Measurements from ENCODE around the gene KPNB1.

The KPNB1 gene

DNA sequence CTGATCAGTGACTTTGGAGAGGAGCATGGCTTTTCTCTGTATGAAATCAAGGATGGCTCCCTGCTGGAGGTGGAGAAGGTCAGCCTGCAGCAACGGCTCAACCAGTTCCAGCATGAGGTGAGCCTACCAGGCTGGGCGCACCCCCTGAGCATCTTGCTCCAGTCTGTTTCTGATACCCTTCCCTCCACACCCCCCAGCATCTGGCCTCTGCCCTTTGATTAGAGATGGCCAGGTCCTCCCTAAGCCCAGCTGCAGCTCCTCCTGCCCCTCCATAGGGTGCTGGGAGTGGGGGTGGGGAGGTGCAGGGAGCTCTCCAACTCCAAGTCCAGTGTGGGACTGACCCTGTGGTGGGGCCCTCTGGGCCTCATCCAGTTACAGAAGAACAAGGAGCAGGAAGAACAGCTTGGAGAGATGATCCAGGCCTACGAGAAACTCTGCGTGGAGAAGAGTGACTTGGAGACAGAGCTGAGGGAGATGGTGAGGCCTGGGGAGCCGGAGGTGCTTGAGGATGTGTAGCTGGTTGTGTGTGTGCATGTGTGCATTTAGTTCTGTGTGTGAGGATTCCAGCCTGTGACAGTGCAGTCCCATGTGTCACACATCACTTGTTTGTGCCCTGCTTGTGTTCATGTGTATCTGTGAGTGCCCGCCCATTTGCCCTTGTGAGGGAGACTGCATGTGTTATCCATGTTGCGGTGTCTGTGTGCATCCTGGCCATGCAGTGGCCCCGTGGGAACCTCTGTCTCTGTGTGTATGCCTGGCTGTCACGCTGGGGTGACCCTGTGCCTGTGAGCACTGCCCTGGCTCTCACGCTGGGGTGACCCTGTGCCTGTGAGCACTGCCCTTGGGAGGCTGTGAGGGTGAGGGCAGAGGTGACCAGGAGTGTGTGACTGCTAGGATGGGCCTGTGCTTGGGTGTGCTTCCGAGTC lies 47.3 kb downstream of the KPNB1 start:
- ATAC-seq (no peak), DNase-seq (peak in 1 of 2 donors; percentile 19)
- peaks cover 85% of the 10 kb centered on the region for H3K4me1 Mint-ChIP-seq
- H3K27ac Mint-ChIP-seq: peak overlapping the region in 1 of 2 donors; percentile 84
- H3K27me3 Mint-ChIP-seq: no peaks in the 10 kb centered on the region
- H3K9me3 Mint-ChIP-seq: no peaks in the 10 kb centered on the region
- peak overlapping the region; percentile 95 to 98 for H3K4me3 Mint-ChIP-seq

DNA sequence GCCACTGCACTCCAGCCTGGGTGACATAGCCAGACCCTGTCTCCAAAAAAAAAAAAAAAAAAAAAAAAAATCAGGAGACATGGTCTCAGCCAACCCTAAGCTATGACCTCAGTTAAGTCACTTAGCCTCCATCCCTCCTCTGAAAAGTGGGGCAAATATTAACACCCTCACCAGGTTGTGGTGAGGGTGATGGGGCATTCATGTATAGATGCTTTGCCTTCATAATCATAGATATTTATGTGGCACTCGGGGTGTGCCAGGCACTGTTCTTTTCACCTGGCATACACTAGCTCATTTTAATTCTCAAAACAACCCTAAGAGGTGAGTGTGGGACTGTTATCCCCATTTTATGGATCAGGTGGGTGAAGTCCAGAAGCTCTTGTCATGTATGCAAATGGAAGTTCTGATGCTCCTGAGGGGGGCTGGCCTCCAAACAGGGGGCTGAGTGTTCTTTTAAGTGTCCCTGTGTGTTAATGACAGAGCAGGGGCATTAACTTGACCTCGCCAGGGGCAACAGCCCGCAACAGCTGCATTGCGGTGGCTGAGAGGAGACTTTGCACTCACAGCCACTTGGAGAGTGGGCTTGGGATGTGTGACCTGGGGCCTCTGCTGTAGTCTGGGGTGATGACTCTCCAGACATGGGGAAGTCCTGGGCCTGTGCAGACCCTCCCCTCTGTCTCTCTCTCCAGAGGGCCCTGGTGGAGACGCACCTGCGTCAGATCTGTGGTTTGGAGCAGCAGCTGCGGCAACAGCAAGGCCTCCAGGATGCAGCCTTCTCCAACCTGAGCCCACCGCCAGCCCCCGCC lies 48.4 kb downstream of the KPNB1 start:
- ATAC-seq (no peak), DNase-seq (peak in 1 of 2 donors; percentile 8)
- Mint-ChIP-seq H3K27ac (peak overlapping the region in 1 of 2 donors; percentile 54), H3K9me3 (no peaks in the 10 kb centered on the region), H3K27me3 (no peaks in the 10 kb centered on the region), H3K4me3 (peak overlapping the region in 1 of 2 donors; percentile 20), H3K4me1 (peaks cover 85% of the 10 kb centered on the region)

DNA sequence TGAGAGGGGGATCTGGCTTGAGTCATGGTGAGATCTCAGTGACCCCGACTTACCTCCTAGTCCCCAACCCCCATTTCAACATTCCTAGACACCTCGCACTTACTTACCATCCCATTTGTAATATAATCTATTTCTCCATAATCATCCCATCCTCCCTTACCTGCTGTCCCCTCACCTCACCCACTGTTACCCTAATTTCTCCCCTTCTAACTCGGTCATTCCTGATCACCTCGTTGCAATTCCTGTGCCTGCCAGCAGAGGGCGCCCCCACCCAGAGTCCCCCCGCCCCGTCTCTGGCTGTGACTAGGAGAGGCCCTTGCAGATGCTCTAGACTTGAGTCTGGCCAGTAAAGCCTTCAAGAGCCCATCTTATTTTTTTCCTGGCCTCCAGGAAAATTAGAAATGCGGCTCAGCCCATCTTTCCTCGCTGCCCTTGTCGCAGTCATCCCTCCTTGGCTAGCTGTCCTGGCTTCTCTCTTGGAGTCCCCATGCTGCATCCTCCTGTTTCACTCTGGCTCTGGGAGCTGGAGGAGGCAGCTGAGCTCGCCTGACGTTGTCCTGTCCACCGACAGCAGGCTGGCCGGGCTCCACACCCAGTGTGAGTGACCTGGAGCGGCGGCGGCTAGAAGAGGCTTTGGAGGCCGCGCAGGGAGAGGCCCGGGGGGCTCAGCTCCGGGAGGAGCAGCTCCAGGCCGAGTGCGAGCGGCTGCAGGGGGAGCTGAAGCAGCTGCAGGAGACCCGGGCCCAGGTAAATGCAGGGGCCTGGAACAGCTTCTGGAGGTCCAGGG lies 49.2 kb downstream of the KPNB1 start:
- DNase-seq (peak; percentile 76 to 81), ATAC-seq (peak; percentile 34)
- Mint-ChIP-seq H3K27ac (peak overlapping the region in 1 of 2 donors; percentile 43), H3K9me3 (no peaks in the 10 kb centered on the region), H3K4me1 (peaks cover 87% of the 10 kb centered on the region), H3K4me3 (peak overlapping the region; percentile 33 to 35), H3K27me3 (no peaks in the 10 kb centered on the region)

DNA sequence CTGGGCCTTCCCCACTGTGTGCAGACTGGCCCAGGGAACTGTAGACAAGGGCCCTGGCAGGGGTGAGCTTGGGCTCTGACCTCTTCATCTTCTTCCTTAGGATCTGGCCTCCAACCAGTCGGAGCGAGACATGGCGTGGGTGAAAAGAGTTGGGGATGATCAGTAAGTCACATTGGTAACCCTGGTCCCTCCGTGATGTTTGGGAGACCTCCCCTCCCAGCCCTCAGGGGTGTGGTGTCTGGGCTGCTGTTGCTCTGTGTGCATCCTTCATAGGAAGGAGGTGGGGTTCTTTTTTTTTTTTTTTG lies 49.8 kb downstream of the KPNB1 start:
- peaks cover 93% of the 10 kb centered on the region for H3K4me1 Mint-ChIP-seq
- H3K27me3 Mint-ChIP-seq: no peaks in the 10 kb centered on the region
- peak overlapping the region in 1 of 2 donors; percentile 55 for H3K27ac Mint-ChIP-seq
- ATAC-seq (no peak), DNase-seq (no peak)
- peak overlapping the region; percentile 8 to 24 for H3K4me3 Mint-ChIP-seq
- no peaks in the 10 kb centered on the region for H3K9me3 Mint-ChIP-seq

DNA sequence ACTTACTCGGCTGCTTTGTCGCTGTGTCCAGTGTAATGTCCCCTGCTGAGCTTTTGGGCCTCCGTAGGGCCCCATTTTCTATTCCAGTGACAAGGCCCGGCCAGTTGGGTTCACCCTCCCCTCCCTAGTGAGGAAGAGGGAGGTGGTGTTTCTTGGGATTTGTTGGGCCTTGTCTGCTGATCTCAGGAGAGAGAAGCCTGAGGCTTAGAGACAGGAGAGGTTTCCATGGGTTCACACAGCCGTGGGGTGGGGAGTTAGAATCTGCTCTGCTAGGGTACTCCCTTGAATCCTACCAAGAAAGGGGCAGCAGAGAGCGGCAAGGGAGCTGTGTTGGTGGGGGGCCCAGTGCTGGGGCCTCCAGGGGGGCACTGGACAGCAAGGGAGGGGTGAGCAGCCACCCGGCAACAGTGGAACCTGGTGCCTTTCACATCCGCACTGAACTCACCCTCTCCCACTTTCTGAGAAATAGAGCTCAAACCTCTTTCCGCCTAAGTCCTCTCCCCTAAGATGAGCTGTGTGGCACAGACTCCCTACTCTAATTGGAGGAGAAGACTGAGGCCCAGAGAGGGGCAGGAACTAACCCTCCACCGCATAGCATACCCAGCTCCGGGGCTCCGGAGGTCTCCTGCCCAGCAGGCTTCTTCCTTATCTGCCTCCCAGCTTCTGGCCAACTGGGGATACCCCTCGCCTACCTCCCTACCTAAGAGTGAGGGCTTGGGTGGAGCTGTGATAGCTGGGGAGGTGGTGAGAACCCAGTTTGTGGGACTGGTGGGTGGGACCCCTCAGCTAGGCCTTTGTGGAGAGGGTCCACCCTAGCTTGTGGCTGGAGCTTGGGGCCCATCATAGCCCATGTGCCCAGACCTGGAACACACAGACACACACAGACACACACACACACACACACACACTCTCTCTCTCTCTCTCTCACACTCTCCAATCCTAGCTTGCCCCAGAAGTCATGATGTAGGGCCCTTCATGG lies 51.0 kb downstream of the KPNB1 start:
- peak overlapping the region; percentile 58 to 63 for H3K4me3 Mint-ChIP-seq
- peak overlapping the region in 1 of 2 donors; percentile 95 for H3K27ac Mint-ChIP-seq
- peak; percentile 41 for ATAC-seq
- H3K4me1 Mint-ChIP-seq: peaks cover 95% of the 10 kb centered on the region
- DNase-seq: peak; percentile 29 to 43
- no peaks in the 10 kb centered on the region for H3K27me3 Mint-ChIP-seq
- no peaks in the 10 kb centered on the region for H3K9me3 Mint-ChIP-seq

DNA sequence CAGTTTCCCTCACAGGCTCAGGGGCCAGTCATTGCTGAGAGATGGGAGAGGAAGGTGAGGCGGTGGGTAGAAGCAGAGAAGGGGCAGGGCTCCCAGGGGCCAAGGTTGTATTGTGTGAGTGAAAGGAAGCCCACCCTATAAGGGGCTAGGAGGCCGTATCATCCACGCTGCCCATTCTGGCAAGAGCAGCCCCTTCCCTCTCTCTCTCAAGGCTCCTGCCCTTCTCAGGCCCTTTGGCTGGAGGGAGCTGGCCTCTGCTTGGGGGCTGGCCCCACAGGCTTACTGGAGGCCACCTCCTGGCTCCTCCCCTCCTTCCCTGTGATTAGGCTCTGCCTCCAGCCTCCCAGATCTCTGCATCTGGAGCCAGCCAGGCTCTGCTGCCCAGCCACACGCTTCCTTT lies 51.9 kb downstream of the KPNB1 start:
- Mint-ChIP-seq H3K9me3 (no peaks in the 10 kb centered on the region), H3K27me3 (no peaks in the 10 kb centered on the region), H3K4me3 (peak overlapping the region; percentile 63 to 72), H3K4me1 (peaks cover 95% of the 10 kb centered on the region), H3K27ac (peak overlapping the region in 1 of 2 donors; percentile 95)
- DNase-seq (peak in 1 of 2 donors; percentile 7), ATAC-seq (no peak)

DNA sequence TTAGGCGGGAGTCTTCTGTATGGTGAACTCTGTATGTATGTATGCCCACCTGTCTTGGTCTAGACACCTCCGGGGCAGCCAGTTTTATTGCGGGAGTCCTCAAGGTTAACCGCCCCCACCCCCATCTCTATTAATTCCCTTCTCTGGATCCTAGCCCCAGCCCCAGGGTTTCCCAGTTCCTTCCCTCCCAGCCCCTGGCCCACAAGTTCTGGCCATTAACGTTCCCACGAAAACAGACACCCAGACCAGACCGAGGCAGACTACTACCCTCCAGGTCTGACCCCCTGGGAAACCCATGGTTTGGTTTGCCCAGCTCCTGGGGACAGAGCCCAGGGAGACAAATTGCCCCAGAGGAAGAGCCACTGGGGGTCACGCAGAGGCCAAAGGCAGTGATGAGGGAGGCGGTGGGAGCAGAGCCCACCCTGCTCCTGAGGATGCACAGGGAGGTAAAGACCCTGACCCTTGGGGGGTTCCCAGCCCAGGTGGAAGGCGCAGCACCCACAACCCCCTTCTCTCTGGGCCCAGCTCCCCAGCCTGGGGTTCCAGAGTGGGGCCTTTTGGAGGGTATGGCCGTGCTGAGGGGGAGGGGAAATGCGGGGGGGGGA lies 52.8 kb downstream of the KPNB1 start:
- Mint-ChIP-seq H3K9me3 (no peaks in the 10 kb centered on the region), H3K27ac (peak overlapping the region; percentile 80 to 86), H3K4me1 (peaks cover 95% of the 10 kb centered on the region), H3K4me3 (peak overlapping the region; percentile 63 to 72), H3K27me3 (no peaks in the 10 kb centered on the region)
- ATAC-seq: no peak
- peak in 1 of 2 donors; percentile 3 for DNase-seq

DNA sequence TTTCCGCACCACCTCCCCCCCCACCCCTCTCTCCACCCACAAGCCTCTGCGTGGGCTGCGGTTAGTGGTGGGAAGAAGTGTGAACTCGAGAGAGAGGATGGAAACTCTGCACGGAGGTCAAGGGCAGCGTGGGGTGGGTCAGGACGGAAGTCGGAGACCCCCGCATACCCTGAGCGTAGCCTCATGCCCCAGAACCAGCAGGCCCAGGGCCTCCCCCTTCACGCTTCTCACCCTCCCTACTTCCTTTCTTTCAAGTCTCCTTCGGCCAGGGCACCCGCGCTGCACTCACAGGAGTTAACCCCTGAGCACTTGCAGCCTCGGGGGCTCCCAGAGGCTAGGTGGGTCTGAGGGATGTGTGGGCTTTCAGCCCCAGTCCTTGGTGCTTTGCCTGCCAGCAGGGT lies 53.5 kb downstream of the KPNB1 start:
- DNase-seq (peak; percentile 56 to 80), ATAC-seq (peak; percentile 52)
- Mint-ChIP-seq H3K4me1 (peaks cover 92% of the 10 kb centered on the region), H3K27ac (peak overlapping the region; percentile 91 to 94), H3K9me3 (no peaks in the 10 kb centered on the region), H3K4me3 (peak overlapping the region; percentile 79 to 90), H3K27me3 (no peaks in the 10 kb centered on the region)

DNA sequence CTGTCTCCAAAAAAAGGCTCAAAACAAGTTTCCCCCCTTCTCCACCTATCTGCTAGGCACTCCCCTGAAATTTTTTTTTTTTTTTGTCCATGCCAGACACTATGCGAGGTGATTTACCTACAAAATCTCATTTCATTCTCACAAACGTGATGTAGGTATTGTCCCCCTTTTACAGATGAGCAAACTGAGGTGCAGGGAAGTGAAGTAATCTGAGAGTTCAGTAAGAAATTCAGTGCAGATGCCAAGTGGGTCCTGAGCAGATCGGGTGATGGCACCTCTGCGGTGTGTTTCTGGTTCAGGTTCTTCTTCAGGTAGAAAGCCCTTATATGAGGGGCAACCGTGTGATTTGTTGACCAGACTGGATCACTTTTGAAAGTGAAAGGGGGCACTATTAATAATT lies 54.0 kb downstream of the KPNB1 start:
- Mint-ChIP-seq H3K4me3 (peak overlapping the region; percentile 79 to 90), H3K9me3 (no peaks in the 10 kb centered on the region), H3K27me3 (no peaks in the 10 kb centered on the region), H3K27ac (peak overlapping the region; percentile 91 to 94), H3K4me1 (peaks cover 87% of the 10 kb centered on the region)
- DNase-seq (no peak), ATAC-seq (no peak)

DNA sequence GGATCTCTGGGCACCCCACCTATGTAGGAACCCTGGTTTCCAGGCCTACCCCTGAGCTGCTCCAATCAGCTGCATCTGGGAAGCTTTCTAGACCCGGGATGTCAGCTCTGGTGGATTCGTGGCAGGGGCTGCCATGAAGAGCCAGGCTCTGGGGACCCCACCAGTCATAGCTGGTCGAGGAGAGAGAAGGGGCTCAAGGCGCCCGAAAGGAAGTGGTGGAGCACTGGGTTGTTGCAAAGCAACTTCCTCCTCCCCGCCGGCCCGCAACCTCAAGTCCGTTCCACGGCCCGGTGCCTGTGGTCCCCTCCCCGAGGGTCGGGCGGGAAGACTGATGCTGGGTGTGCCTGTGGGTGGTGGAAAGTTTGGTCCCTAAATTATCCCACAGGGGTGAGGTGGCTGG lies 54.4 kb downstream of the KPNB1 start:
- DNase-seq: peak; percentile 26 to 39
- Mint-ChIP-seq H3K4me3 (peak overlapping the region; percentile 79 to 90), H3K27ac (peak overlapping the region; percentile 93 to 94)

DNA sequence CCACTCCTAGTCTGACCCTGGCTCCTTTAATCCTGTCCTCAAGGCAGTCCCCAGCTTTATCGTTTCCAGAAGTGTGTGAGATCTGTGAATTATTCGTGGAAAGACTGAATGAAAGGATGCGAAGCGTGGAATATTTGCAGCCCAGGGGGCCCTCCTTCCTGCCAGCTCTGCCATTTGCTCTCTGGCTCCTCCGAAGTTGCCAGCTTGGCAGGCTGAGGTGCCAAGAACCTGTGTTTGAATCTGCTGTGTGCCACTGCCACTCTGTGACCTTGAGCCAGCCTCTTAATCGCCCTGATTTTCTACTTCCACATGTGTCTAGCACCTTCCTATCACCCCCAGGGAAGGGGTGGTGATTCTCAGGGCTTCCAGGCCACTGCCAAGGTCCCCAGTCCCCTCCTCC lies 55.0 kb downstream of the KPNB1 start:
- H3K4me1 Mint-ChIP-seq: peaks cover 81% of the 10 kb centered on the region
- ATAC-seq: no peak
- H3K4me3 Mint-ChIP-seq: peak overlapping the region; percentile 79 to 90
- H3K9me3 Mint-ChIP-seq: no peaks in the 10 kb centered on the region
- peak overlapping the region in 1 of 2 donors; percentile 94 for H3K27ac Mint-ChIP-seq
- H3K27me3 Mint-ChIP-seq: no peaks in the 10 kb centered on the region
- no peak for DNase-seq

More for the DNA sequence above, 54.4 kb downstream of the KPNB1 start:
- Mint-ChIP-seq H3K27me3 (no peaks in the 10 kb centered on the region), H3K9me3 (no peaks in the 10 kb centered on the region), H3K4me1 (peaks cover 83% of the 10 kb centered on the region)
- no peak for ATAC-seq

DNA sequence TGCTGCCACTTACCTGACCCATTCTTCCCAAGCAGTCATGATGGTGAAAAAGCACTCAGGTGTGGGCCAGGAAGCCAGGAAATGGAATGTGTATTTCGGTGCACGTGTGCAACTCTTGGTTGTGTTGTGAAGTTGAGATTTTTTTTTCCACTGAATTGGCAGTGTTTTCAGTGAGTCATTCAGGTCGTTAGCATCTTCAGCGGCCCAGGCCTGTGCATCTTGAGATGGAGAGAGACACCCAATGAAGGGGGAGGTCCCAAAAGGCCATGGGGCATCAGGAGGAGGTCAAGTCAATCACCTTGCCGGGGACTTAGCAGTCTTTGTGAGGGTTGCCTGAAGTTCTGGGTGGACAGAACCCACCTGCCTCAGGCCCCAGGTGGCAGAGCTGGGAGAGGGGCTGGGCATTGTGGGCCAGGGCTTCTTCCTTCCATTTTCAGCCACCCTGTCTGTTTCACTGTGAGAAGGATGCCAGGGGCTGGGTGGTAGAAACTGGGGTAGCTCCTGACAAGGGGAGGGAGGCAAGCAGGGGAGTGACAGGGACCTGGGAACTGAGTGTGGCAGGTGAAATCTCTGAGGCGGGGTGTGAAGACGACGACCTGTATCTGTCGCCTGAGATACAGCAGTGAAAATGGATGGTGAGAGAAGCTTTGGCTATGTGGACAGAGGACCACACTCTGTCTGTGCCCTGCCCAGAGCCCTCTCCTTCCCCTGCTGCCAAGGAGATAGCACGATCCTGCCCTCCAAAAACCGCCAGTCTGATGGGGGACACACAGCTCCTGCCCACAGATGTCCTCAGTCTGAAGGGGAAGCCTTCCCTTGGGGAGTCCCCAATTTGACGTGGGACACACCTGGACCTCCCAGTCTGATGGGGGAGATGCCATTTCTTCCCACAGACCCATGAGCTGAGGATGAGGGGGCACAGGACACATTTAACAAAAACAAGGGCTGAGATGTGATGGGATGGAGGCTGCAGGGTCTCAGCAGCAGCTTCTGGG lies 56.1 kb downstream of the KPNB1 start:
- no peaks in the 10 kb centered on the region for H3K9me3 Mint-ChIP-seq
- no peaks in the 10 kb centered on the region for H3K27me3 Mint-ChIP-seq
- peak overlapping the region; percentile 94 to 98 for H3K27ac Mint-ChIP-seq
- H3K4me1 Mint-ChIP-seq: peaks cover 85% of the 10 kb centered on the region
- peak overlapping the region; percentile 79 to 90 for H3K4me3 Mint-ChIP-seq
- peak; percentile 20 to 61 for DNase-seq
- peak; percentile 37 for ATAC-seq
